AG04449 (cell line): ENCODE results near the gene FBXO34.

Source experiments
- CTCF ChIA-PET: fragments of 350-600 bp; formaldehyde crosslinking; extraction: SDS; loops from one replicate; lab custom pipeline; 2021; ENCODE audit warnings: antibody characterized with exemption; lab: Yijun Ruan, JAX
- POLR2A ChIA-PET: fragments of 400-600, 350-600 bp; formaldehyde crosslinking; extraction: SDS; loops from one replicate; lab custom pipeline; 2020; ENCODE audit warnings: antibody characterized with exemption, inconsistent platforms; lab: Yijun Ruan, JAX
- DNase-seq: peaks from one replicate; pipeline ENCODE4 v3.0.0-alpha.2; 2010; ENCODE audit warnings: low read depth, low spot score
- H3K4me3 ChIP-seq: 2 replicates; pipeline ENCODE4 v1.5.1; 2011; ENCODE audit warnings: low read depth, mild to moderate bottlenecking, control low read depth, low read length
- CTCF ChIP-seq: IDR thresholded peaks from one replicate; pipeline ENCODE4 v1.5.1; 2011; ENCODE audit warnings: mild to moderate bottlenecking, moderate library complexity, low read length, control low read depth, inconsistent platforms; ENCODE audit not compliant: insufficient read depth; ENCODE audit errors: missing control alignments

The FBXO34 gene

GRCh38 chr14:55332654-55333570 is 61.7 kb downstream of the FBXO34 start:
- ChIA-PET CTCF (interaction anchor here (0.6 to 2.1 kb wide), 4 partner anchors 22 to 121 kb away, joined by 3 to 13 read pairs (median 4); no protein-coding TSS in a partner anchor), POLR2A (no interaction called here)
- no peak for DNase-seq
- TF ChIP-seq CTCF = no peak
- H3K4me3 ChIP-seq = no peak overlapping the region

- DNase-seq = no peak
- TF ChIP-seq CTCF = no peak
- ChIA-PET CTCF (interaction anchor here (0.6 to 2.1 kb wide), 5 partner anchors 21 to 122 kb away, joined by 3 to 13 read pairs (median 3); no protein-coding TSS in a partner anchor), POLR2A (no interaction called here)
- H3K4me3 ChIP-seq = no peak overlapping the region
Measured at GRCh38 chr14:55333711-55334485, 62.7 kb downstream of the FBXO34 start.

- DNase-seq = no peak
- TF ChIP-seq CTCF = no peak
- no peak overlapping the region for H3K4me3 ChIP-seq
- ChIA-PET CTCF (no interaction called here), POLR2A (no interaction called here)
Measured at GRCh38 chr14:55336162-55336561, 64.9 kb downstream of the FBXO34 start.

- H3K4me3 ChIP-seq = no peak overlapping the region
- ChIA-PET POLR2A (no interaction called here), CTCF (no interaction called here)
- no peak for DNase-seq
- TF ChIP-seq CTCF = no peak
Measured at GRCh38 chr14:55336691-55337090, 65.5 kb downstream of the FBXO34 start.

GRCh38 chr14:55339770-55340169 is 68.5 kb downstream of the FBXO34 start:
- DNase-seq = no peak
- TF ChIP-seq CTCF = no peak
- ChIA-PET POLR2A (no interaction called here), CTCF (interaction anchor here (0.6 kb wide), 1 partner anchor 1152 kb away, joined by 3 read pairs; no protein-coding TSS in a partner anchor)
- no peak overlapping the region for H3K4me3 ChIP-seq

- ChIA-PET CTCF (interaction anchor here (0.6 kb wide), 1 partner anchor 1151 kb away, joined by 3 read pairs; no protein-coding TSS in a partner anchor), POLR2A (no interaction called here)
- DNase-seq = no peak
Measured at GRCh38 chr14:55340482-55340881, 69.3 kb downstream of the FBXO34 start.

More at GRCh38 chr14:55340482-55340881, 69.3 kb downstream of the FBXO34 start:
- no peak overlapping the region for H3K4me3 ChIP-seq
- TF ChIP-seq CTCF = no peak
